H1 (cell line): ENCODE data around the gene RGS6. TPM values are rescaled to one million over a fixed set of nuclear protein-coding genes. Genes with fewer than 3 reads are reported as not detected.

Experiments used
- CTCF ChIA-PET: fragments of 300-600 bp; sonication (Branson Sonifier 250); formaldehyde crosslinking; loops from one replicate; lab custom pipeline; 2021; ENCODE audit not compliant: partially characterized antibody; lab: Charles Lee
- POLR2A ChIA-PET: fragments of 300-600 bp; sonication (Branson Sonifier 250); formaldehyde crosslinking; loops from one replicate; lab custom pipeline; 2021; ENCODE audit warnings: inconsistent platforms; ENCODE audit not compliant: partially characterized antibody; lab: Charles Lee
- DNase-seq, 2 experiments: peaks; one replicate each; pipeline versions ENCODE4 v3.0.0 to v3.0.0-alpha.2; 2010 to 2022; ENCODE audit warnings: low spot score in 2 of 2, low read depth in 1 of 2, mixed read lengths in 1 of 2
- FAIRE-seq: peaks from 2 replicates; lab custom pipeline; 2011; peaks lifted over from hg19 to GRCh38; lab: Jason Lieb, UNC
- H2AFZ ChIP-seq: 2 replicates; pipeline ENCODE4 v1.8.1; 2012; ENCODE audit warnings: low read length, inconsistent platforms
- H2AK5ac ChIP-seq: 2 replicates; pipeline ENCODE4 v1.6.1; 2013; ENCODE audit warnings: low read depth, low read length
- H2BK120ac ChIP-seq: replicated peaks from 2 replicates; pipeline ENCODE3; 2013; ENCODE audit warnings: low read depth, low read length, inconsistent platforms
- H2BK12ac ChIP-seq: 2 replicates; pipeline ENCODE4 v1.6.1; 2013; ENCODE audit warnings: low read depth, low read length
- H2BK15ac ChIP-seq: 2 replicates; pipeline ENCODE4 v1.6.1; 2013; ENCODE audit warnings: low read length
- H2BK20ac ChIP-seq: 2 replicates; pipeline ENCODE4 v1.6.1; 2013; ENCODE audit warnings: low read length
- H2BK5ac ChIP-seq: 2 replicates; pipeline ENCODE4 v1.6.1; 2013; ENCODE audit warnings: low read depth, low read length
- H3K14ac ChIP-seq: 2 replicates; pipeline ENCODE4 v1.6.1; 2013; ENCODE audit warnings: inconsistent platforms; ENCODE audit not compliant: insufficient read length
- H3K18ac ChIP-seq: 2 replicates; pipeline ENCODE4 v1.6.1; 2013; ENCODE audit warnings: low read length; ENCODE audit errors: extremely low read depth
- H3K23ac ChIP-seq: 2 replicates; pipeline ENCODE4 v1.6.1; 2013; ENCODE audit warnings: inconsistent platforms; ENCODE audit not compliant: insufficient read length
- H3K23me2 ChIP-seq: 2 replicates; pipeline ENCODE4 v1.6.1; 2013; ENCODE audit warnings: low read depth, low read length
- H3K27ac ChIP-seq: 2 replicates; pipeline ENCODE4 v1.6.1; 2011; ENCODE audit warnings: low read depth, low read length, inconsistent platforms
- H3K27me3 ChIP-seq, 4 experiments: replicated peaks in 1 of 4; 1 replicate in 1 of 4; 2 replicates in 3 of 4; pipeline versions ENCODE4 v1.6.1 to v1.8.1; 2011 to 2013; ENCODE audit warnings: low read length in 3 of 4, mild to moderate bottlenecking in 3 of 4, inconsistent platforms in 2 of 4, mixed read lengths in 2 of 4, moderate library complexity in 1 of 4; ENCODE audit not compliant: control insufficient read depth in 3 of 4, insufficient read depth in 3 of 4; ENCODE audit errors: extremely low read depth in 1 of 4
- H3K36me3 ChIP-seq, 4 experiments: 2 replicates each; pipeline versions ENCODE4 v1.6.1 to v1.8.1; 2011 to 2013; ENCODE audit warnings: mild to moderate bottlenecking in 4 of 4, low read length in 3 of 4, moderate library complexity in 2 of 4, control low read depth in 1 of 4, inconsistent platforms in 1 of 4; ENCODE audit not compliant: insufficient read depth in 4 of 4, control insufficient read depth in 2 of 4
- H3K4ac ChIP-seq: replicated peaks from 2 replicates; pipeline ENCODE3; 2013; ENCODE audit warnings: low read length, low read depth, mixed read lengths, inconsistent platforms; ENCODE audit not compliant: insufficient read length
- H3K4me1 ChIP-seq, 4 experiments: replicated peaks in 1 of 4; 1 replicate in 1 of 4; 2 replicates in 3 of 4; pipeline versions ENCODE4 v1.6.1 to v1.8.1; 2011 to 2013; ENCODE audit warnings: low read length in 3 of 4, inconsistent platforms in 2 of 4, mixed read lengths in 1 of 4; ENCODE audit not compliant: insufficient read depth in 4 of 4, control insufficient read depth in 3 of 4
- H3K4me2 ChIP-seq, 2 experiments: 2 replicates each; pipeline versions ENCODE4 v1.6.1 to v1.8.1; 2011 to 2013; ENCODE audit warnings: low read depth in 2 of 2, low read length in 2 of 2, control low read depth in 1 of 2, inconsistent platforms in 1 of 2, mild to moderate bottlenecking in 1 of 2; ENCODE audit not compliant: insufficient read depth in 1 of 2
- H3K4me3 ChIP-seq, 4 experiments: fragments of 200-600, 300-600 bp in 1 of 4; sonication (generic), shearing (Covaris generic), sonication (Bioruptor Twin) in 1 of 4; 2 replicates each; pipeline versions ENCODE4 v1.5.1 to v1.8.1; 2011 to 2016; ENCODE audit warnings: low read length in 4 of 4, low read depth in 3 of 4, control low read depth in 2 of 4, inconsistent platforms in 2 of 4, mild to moderate bottlenecking in 2 of 4, mixed read lengths in 1 of 4, moderate library complexity in 1 of 4; ENCODE audit not compliant: insufficient read depth in 2 of 4; ENCODE audit errors: extremely low read depth in 1 of 4
- H3K56ac ChIP-seq: replicated peaks from 2 replicates; pipeline ENCODE3; 2013; ENCODE audit warnings: low read depth, mild to moderate bottlenecking, mixed read lengths, low read length, inconsistent platforms; ENCODE audit not compliant: insufficient read length
- H3K79me1 ChIP-seq: 2 replicates; pipeline ENCODE4 v1.6.1; 2013; ENCODE audit warnings: low read depth, low read length, control low read depth
- H3K79me2 ChIP-seq, 2 experiments: 2 replicates each; pipeline versions ENCODE4 v1.6.1 to v1.8.1; 2012 to 2013; ENCODE audit warnings: low read length in 2 of 2, mild to moderate bottlenecking in 2 of 2, inconsistent platforms in 1 of 2; ENCODE audit not compliant: insufficient read depth in 2 of 2, control insufficient read depth in 1 of 2
- H3K9ac ChIP-seq, 4 experiments: replicated peaks in 1 of 4; 1 replicate in 1 of 4; 2 replicates in 3 of 4; pipeline versions ENCODE4 v1.6.1 to v1.8.1; 2011 to 2013; ENCODE audit warnings: low read depth in 3 of 4, low read length in 3 of 4, control low read depth in 2 of 4, mild to moderate bottlenecking in 2 of 4, moderate library complexity in 2 of 4, inconsistent platforms in 1 of 4; ENCODE audit errors: extremely low read depth in 1 of 4
- H3K9me3 ChIP-seq, 2 experiments: 2 replicates each; pipeline versions ENCODE4 v1.6.1 to v1.8.1; 2012 to 2013; ENCODE audit warnings: mild to moderate bottlenecking in 2 of 2, moderate library complexity in 2 of 2, control low read depth in 1 of 2, inconsistent platforms in 1 of 2, low read depth in 1 of 2, low read length in 1 of 2, mixed read lengths in 1 of 2; ENCODE audit not compliant: insufficient read depth in 2 of 2
- H4K20me1 ChIP-seq, 2 experiments: replicated peaks in 1 of 2; 2 replicates each; pipeline versions ENCODE3 to v1.8.1; 2011 to 2013; ENCODE audit warnings: inconsistent platforms in 2 of 2, low read length in 2 of 2, mild to moderate bottlenecking in 1 of 2; ENCODE audit not compliant: insufficient read depth in 2 of 2, control insufficient read depth in 1 of 2
- H4K5ac ChIP-seq: 2 replicates; pipeline ENCODE4 v1.6.1; 2013; ENCODE audit warnings: low read length, low read depth, mixed read lengths, inconsistent platforms; ENCODE audit not compliant: insufficient read length
- H4K8ac ChIP-seq: 2 replicates; pipeline ENCODE4 v1.8.0; 2013; ENCODE audit warnings: mild to moderate bottlenecking, moderate library complexity, low read length, inconsistent platforms; ENCODE audit not compliant: insufficient read depth; ENCODE audit errors: extremely low read depth
- H4K91ac ChIP-seq: replicated peaks from 2 replicates; pipeline ENCODE3; 2013; ENCODE audit warnings: low read length, mixed read lengths, inconsistent platforms; ENCODE audit not compliant: insufficient read length
- ASH2L ChIP-seq: fragments of 200-600, 300-600 bp; sonication (generic); IDR thresholded peaks from one replicate; pipeline ENCODE4 v1.7.1; 2017; ENCODE audit warnings: low read length
- CHD1 ChIP-seq: IDR thresholded peaks from 2 replicates; pipeline ENCODE4 v1.6.1; 2012; ENCODE audit warnings: low read depth, low read length, improper control_type of control experiment
- CREB1 ChIP-seq: IDR thresholded peaks from 2 replicates; pipeline ENCODE4 v1.6.1; 2012; ENCODE audit warnings: inconsistent platforms
- FOSL1 ChIP-seq: IDR thresholded peaks from 2 replicates; pipeline ENCODE4 v1.6.1; 2011; ENCODE audit warnings: mild to moderate bottlenecking, low read depth, low read length, moderate library complexity; ENCODE audit not compliant: insufficient read depth
- KDM4A ChIP-seq: IDR thresholded peaks from one replicate; pipeline ENCODE4 v1.7.1; 2012; ENCODE audit warnings: low read depth, mild to moderate bottlenecking, moderate library complexity, low read length, inconsistent platforms; ENCODE audit not compliant: severe bottlenecking
- ZNF274 ChIP-seq: IDR thresholded peaks from 2 replicates; pipeline ENCODE4 v1.7.0; 2012; ENCODE audit warnings: low read length, borderline replicate concordance; ENCODE audit errors: extremely low read depth
- WGBS, 2 experiments: shearing (Covaris generic) in 1 of 2; methylation state at CpG; one replicate each; pipeline versions ENCODE4 v1.1.6 to v1.1.7; 2013 to 2015; ENCODE audit warnings: low lambda C conversion rate in 2 of 2, mixed read lengths in 2 of 2, inconsistent platforms in 1 of 2, low coverage in 1 of 2, missing lambda C conversion rate in 1 of 2; ENCODE audit not compliant: insufficient replicate concordance in 2 of 2, insufficient coverage in 1 of 2, insufficient read length in 1 of 2; ENCODE audit errors: extremely low coverage in 1 of 2, missing lambda C conversion rate in 1 of 2; 5-methylcytosine and 5-hydroxymethylcytosine counted together
- polyA plus RNA-seq, 7 experiments: library from polyadenylated mRNA; depleted of rRNA in 3 of 7; stranded (reverse) in 5 of 7; unstranded in 2 of 7; fragments of >200 nt in 5 of 7; fragments of 200-250 nt in 2 of 7; gene quantifications; 1 replicate in 5 of 7; 2 replicates in 1 of 7; 4 replicates in 1 of 7; pipeline versions ENCODE4 v1.2.1 to v1.2.3, GENCODE V29; 2011 to 2013; ENCODE audit warnings: missing spikeins in 2 of 7, mixed read lengths in 2 of 7
- total RNA-seq: library from RNA; stranded (reverse); fragmentation: NEBNext Ultra II Directional; extraction: Animal tissue kit (Norgen Biotek cat#: 25700); gene quantifications from 2 replicates; pipeline ENCODE4 v1.2.1, GENCODE V29; 2021

RGS6 gene
- total and polyA plus RNA-seq, 2 of the 8 experiments (the other 6 are each of a cell fraction or from before 2014, with no cell fraction given): 0.26 to 1.1 TPM

GRCh38 chr14:72409047-72409446 lies 476.8 kb downstream of the RGS6 start:
- CTCF ChIA-PET: no interaction called here
- Histone ChIP-seq H4K5ac (no peak overlapping the region), H4K8ac (no peak overlapping the region), H2AFZ (no peak overlapping the region), H3K23me2 (no peaks in the 10 kb centered on the region), H2BK120ac (no peak overlapping the region), H3K36me3 (no peaks in the 10 kb centered on the region), H2BK12ac (no peak overlapping the region), H3K14ac (no peak overlapping the region), H3K9ac (no peak overlapping the region), H2BK20ac (no peak overlapping the region), H3K79me1 (no peaks in the 10 kb centered on the region), H3K27me3 (no peaks in the 10 kb centered on the region), H4K20me1 (no peaks in the 10 kb centered on the region), H2AK5ac (no peak overlapping the region), H3K56ac (no peak overlapping the region), H3K4me3 (no peak overlapping the region), H3K27ac (no peak overlapping the region), H3K4me2 (no peak overlapping the region), H3K79me2 (no peaks in the 10 kb centered on the region), H3K4ac (no peak overlapping the region), H2BK15ac (no peak overlapping the region), H3K4me1 (peaks cover 0 to 4% (median 0%) of the 10 kb centered on the region in 4 experiments; a peak in 1 of 7 replicates), H4K91ac (no peak overlapping the region), H3K18ac (no peak overlapping the region), H3K23ac (no peak overlapping the region), H3K9me3 (peaks cover 0 to 3% of the 10 kb centered on the region in 2 experiments; a peak in 1 of 4 replicates), H2BK5ac (no peak overlapping the region)
- FAIRE-seq (no peak), DNase-seq (no peak)
- POLR2A ChIA-PET: no interaction called here
- 96% methylated on average over 3 of the region's 3 CpGs; no CpG with 5 or more reads in 1 of the 2 experiments for whole genome bisulfite sequencing, 2 experiments
- TF ChIP-seq CHD1 (no peak), FOSL1 (no peak), CREB1 (no peak), ZNF274 (no peak), KDM4A (no peak), ASH2L (no peak)
